Endodermal cell (in vitro differentiated cells): ENCODE results near the gene TUB. TPM values are rescaled to one million over a fixed set of nuclear protein-coding genes. Genes with fewer than 3 reads are reported as not detected.

Source experiments
- DNase-seq: peaks from one replicate; pipeline ENCODE4 v3.0.0-alpha.2; 2017
- H3K27ac ChIP-seq: 2 replicates; pipeline ENCODE4 v1.5.1; 2013; ENCODE audit warnings: mild to moderate bottlenecking, low read depth, low read length, moderate library complexity
- H3K27me3 ChIP-seq: 2 replicates; pipeline ENCODE4 v1.6.1; 2013; ENCODE audit warnings: mild to moderate bottlenecking, low read length, moderate library complexity; ENCODE audit not compliant: insufficient read depth, control insufficient read depth, poor library complexity, severe bottlenecking
- H3K36me3 ChIP-seq: 2 replicates; pipeline ENCODE4 v1.7.0; 2013; ENCODE audit warnings: mild to moderate bottlenecking, low read length, moderate library complexity; ENCODE audit not compliant: control insufficient read depth, insufficient read depth
- H3K4me1 ChIP-seq: one replicate; pipeline ENCODE4 v1.7.0; 2013; ENCODE audit warnings: low read length; ENCODE audit not compliant: control insufficient read depth, insufficient read depth
- H3K4me3 ChIP-seq: 2 replicates; pipeline ENCODE4 v1.5.1; 2013; ENCODE audit warnings: mild to moderate bottlenecking, low read length, moderate library complexity
- H3K9ac ChIP-seq: 2 replicates; pipeline ENCODE4 v1.6.1; 2013; ENCODE audit warnings: mild to moderate bottlenecking, low read length, moderate library complexity; ENCODE audit not compliant: poor library complexity, severe bottlenecking; ENCODE audit errors: extremely low read depth
- H3K9me3 ChIP-seq: 2 replicates; pipeline ENCODE4 v1.6.1; 2013; ENCODE audit warnings: mild to moderate bottlenecking, low read length, moderate library complexity; ENCODE audit not compliant: control insufficient read depth
- H3K27ac Mint-ChIP-seq: 2 replicates; pipeline ENCODE4 v1.8.0; 2020; ENCODE audit warnings: mixed read lengths
- H3K27me3 Mint-ChIP-seq: 2 replicates; pipeline ENCODE4 v1.8.0; 2021; ENCODE audit warnings: mild to moderate bottlenecking, mixed read lengths; ENCODE audit not compliant: insufficient read depth
- H3K36me3 Mint-ChIP-seq: 2 replicates; pipeline ENCODE4 v1.8.0; 2020; ENCODE audit warnings: low read depth, mixed read lengths
- H3K4me1 Mint-ChIP-seq: 2 replicates; pipeline ENCODE4 v1.8.0; 2020; ENCODE audit warnings: mixed read lengths
- H3K4me3 Mint-ChIP-seq: 2 replicates; pipeline ENCODE4 v1.8.0; 2020; ENCODE audit warnings: mild to moderate bottlenecking, moderate library complexity, mixed read lengths
- H3K9me3 Mint-ChIP-seq: 2 replicates; pipeline ENCODE4 v1.8.0; 2020; ENCODE audit warnings: mild to moderate bottlenecking, mixed read lengths
- WGBS, 2 experiments: methylation state at CpG; one replicate each; pipeline versions ENCODE4 v1.1.5 to v1.1.7; 2013; ENCODE audit warnings: missing lambda C conversion rate in 2 of 2, mixed read lengths in 1 of 2; ENCODE audit not compliant: insufficient coverage in 1 of 2, insufficient read length in 1 of 2; 5-methylcytosine and 5-hydroxymethylcytosine counted together
- total RNA-seq, 2 donors: library from RNA; stranded (reverse); fragmentation: NEBNext Ultra II Directional in 1 of 2; extraction: Animal tissue kit (Norgen Biotek cat#: 25700) in 1 of 2; gene quantifications; 2 replicates in 1 of 2; 3 replicates in 1 of 2; pipeline ENCODE4 v1.2.1, GENCODE V29; 2021
- TF ChIP-seq, protein P1 (sequence below): fragments of 200-600 bp; sonication (generic); conservative IDR thresholded peaks from 2 replicates; pipeline ENCODE4 v1.5.0; 2021; ENCODE audit warnings: antibody characterized with exemption, mild to moderate bottlenecking

TUB gene
- total RNA-seq, 2 donors from 2014 or later: 15.8 to 29.9 TPM

DNA sequence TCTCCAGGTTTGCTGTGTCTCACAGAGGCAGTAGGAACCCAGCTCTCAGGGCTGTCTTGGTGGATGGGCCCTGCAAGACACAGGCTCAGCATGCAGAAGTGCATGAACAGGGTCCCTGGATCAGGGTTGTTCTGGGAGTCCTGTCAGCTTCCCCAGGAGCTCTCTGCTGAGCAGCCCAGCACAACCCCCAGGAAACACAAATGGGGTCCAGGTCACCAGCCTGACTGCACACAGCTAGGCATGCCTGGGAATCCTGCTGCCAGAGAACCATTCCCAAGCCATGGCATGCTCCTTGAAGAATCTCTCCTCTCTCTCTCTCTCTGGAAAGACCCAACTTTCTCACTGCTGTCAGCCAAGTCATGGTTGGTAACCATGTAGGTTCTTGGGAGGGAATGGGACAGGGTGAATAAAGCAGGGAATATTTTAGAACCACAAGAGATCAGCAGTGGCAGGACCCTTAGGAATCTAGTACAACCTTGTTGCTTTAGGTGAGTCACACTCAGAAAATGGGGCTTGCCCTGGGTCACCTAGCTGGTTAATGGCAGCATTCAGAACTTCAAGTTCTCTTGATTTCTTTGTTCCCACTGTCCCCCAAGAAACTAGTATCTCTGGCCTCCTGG lies 21.4 kb downstream of the TUB start:
- H3K27ac ChIP-seq: no peak overlapping the region
- Mint-ChIP-seq H3K4me3 (no peak overlapping the region), H3K9me3 (no peaks in the 10 kb centered on the region), H3K36me3 (peaks cover 26% of the 10 kb centered on the region), H3K27me3 (no peaks in the 10 kb centered on the region), H3K4me1 (peaks cover 16% of the 10 kb centered on the region), H3K27ac (no peak overlapping the region)
- H3K27me3 ChIP-seq: no peaks in the 10 kb centered on the region
- peaks cover 13% of the 10 kb centered on the region for H3K4me1 ChIP-seq
- H3K4me3 ChIP-seq: no peak overlapping the region
- peaks cover 32% of the 10 kb centered on the region for H3K36me3 ChIP-seq
- TF ChIP-seq, protein P1, sequence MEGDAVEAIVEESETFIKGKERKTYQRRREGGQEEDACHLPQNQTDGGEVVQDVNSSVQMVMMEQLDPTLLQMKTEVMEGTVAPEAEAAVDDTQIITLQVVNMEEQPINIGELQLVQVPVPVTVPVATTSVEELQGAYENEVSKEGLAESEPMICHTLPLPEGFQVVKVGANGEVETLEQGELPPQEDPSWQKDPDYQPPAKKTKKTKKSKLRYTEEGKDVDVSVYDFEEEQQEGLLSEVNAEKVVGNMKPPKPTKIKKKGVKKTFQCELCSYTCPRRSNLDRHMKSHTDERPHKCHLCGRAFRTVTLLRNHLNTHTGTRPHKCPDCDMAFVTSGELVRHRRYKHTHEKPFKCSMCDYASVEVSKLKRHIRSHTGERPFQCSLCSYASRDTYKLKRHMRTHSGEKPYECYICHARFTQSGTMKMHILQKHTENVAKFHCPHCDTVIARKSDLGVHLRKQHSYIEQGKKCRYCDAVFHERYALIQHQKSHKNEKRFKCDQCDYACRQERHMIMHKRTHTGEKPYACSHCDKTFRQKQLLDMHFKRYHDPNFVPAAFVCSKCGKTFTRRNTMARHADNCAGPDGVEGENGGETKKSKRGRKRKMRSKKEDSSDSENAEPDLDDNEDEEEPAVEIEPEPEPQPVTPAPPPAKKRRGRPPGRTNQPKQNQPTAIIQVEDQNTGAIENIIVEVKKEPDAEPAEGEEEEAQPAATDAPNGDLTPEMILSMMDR: no peak
- no peaks in the 10 kb centered on the region for H3K9me3 ChIP-seq
- DNase-seq: peak; percentile 38
- no peak overlapping the region for H3K9ac ChIP-seq

DNA sequence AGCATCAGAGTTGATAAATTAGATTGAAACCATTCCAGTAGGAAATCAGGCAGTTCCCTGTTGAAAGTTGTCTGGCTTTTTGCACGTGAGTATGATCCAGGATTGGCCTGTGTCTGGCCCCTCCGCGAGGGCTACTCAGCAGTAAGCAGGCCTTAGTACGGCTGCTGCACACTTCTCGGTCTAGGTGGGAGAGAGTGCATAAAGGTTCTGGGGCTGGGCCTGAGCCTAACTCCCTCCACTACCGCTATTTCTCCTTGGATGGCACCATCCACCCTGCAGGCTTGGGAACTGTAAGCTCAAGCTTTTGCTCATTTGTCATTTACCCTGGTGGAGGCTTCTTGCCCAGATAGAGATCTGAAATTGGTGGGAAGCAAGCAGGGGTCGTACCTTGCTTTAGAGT lies 22.0 kb downstream of the TUB start:
- H3K27ac Mint-ChIP-seq: no peak overlapping the region

DNA sequence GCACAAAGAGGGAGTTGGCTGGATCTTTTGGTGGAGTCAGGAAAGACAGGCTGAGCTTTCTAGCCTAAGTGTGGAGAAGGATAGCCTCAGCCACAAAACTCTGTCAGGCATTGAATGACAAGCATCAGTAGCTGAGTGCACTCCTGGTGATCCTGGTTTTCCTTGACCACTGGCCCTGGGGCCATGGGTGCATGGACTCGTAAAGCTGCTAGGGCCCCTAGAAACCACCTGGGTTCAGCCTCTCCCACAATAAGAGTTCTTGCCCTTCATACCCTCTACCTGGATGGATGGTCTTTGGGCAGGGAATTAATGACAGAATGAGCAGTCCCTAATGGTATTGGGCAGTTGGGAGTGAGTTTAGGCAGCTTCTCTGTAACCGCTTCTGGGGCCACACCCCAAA lies 22.9 kb downstream of the TUB start:
- 92 to 100% methylated on average over 1 to 2 of the region's 2 CpGs for WGBS, 2 experiments
- Mint-ChIP-seq H3K27me3 (no peaks in the 10 kb centered on the region), H3K4me1 (peaks cover 5% of the 10 kb centered on the region), H3K36me3 (peaks cover 23% of the 10 kb centered on the region), H3K9me3 (no peaks in the 10 kb centered on the region), H3K27ac (no peak overlapping the region), H3K4me3 (no peak overlapping the region)
- Histone ChIP-seq H3K27ac (no peak overlapping the region), H3K9ac (no peak overlapping the region), H3K27me3 (no peaks in the 10 kb centered on the region), H3K9me3 (no peaks in the 10 kb centered on the region), H3K36me3 (peaks cover 35% of the 10 kb centered on the region), H3K4me1 (peaks cover 2% of the 10 kb centered on the region), H3K4me3 (no peak overlapping the region)
- no peak for DNase-seq
- TF ChIP-seq, protein P1: no peak

More for the DNA sequence above, 22.0 kb downstream of the TUB start:
- WGBS, 2 experiments: 90 to 96% methylated on average over 3 to 7 of the region's 7 CpGs
- Mint-ChIP-seq H3K4me3 (no peak overlapping the region), H3K9me3 (no peaks in the 10 kb centered on the region), H3K4me1 (peaks cover 11% of the 10 kb centered on the region), H3K36me3 (peaks cover 23% of the 10 kb centered on the region), H3K27me3 (no peaks in the 10 kb centered on the region)
- Histone ChIP-seq H3K27ac (no peak overlapping the region), H3K36me3 (peaks cover 32% of the 10 kb centered on the region), H3K4me3 (no peak overlapping the region), H3K4me1 (peaks cover 9% of the 10 kb centered on the region), H3K9ac (no peak overlapping the region), H3K27me3 (no peaks in the 10 kb centered on the region), H3K9me3 (no peaks in the 10 kb centered on the region)
- DNase-seq: no peak
- TF ChIP-seq, protein P1: no peak
